SJSA1 (cell line): ENCODE results near the gene TBC1D17. TPM values are rescaled to one million over a fixed set of nuclear protein-coding genes. Genes with fewer than 3 reads are reported as not detected.

Experiments
- DNase-seq, 2 experiments: peaks; one replicate each; pipeline ENCODE4 v3.0.0-alpha.2; 2015 to 2020; ENCODE audit warnings: low spot score in 2 of 2, low read depth in 1 of 2
- H3K27ac ChIP-seq: fragments of 250-450 bp; sonication (Bioruptor Pico); 2 replicates; pipeline ENCODE4 v1.5.1; 2020; ENCODE audit warnings: mild to moderate bottlenecking, moderate library complexity
- H3K27me3 ChIP-seq: fragments of 250-450 bp; sonication (Bioruptor Pico); replicated peaks from 2 replicates; pipeline ENCODE4 v1.5.1; 2020; ENCODE audit warnings: mild to moderate bottlenecking, moderate library complexity
- H3K36me3 ChIP-seq: fragments of 250-450 bp; sonication (Bioruptor Pico); 2 replicates; pipeline ENCODE4 v1.5.1; 2020; ENCODE audit warnings: mild to moderate bottlenecking
- H3K4me1 ChIP-seq: fragments of 250-450 bp; sonication (Bioruptor Pico); replicated peaks from 2 replicates; pipeline ENCODE4 v1.6.1; 2021; ENCODE audit warnings: mild to moderate bottlenecking
- H3K4me3 ChIP-seq: fragments of 250-450 bp; sonication (Bioruptor Pico); 2 replicates; pipeline ENCODE4 v1.5.1; 2020; ENCODE audit warnings: mild to moderate bottlenecking
- H3K9me3 ChIP-seq: fragments of 250-450 bp; sonication (Bioruptor Pico); replicated peaks from 2 replicates; pipeline ENCODE4 v1.5.1; 2020; ENCODE audit warnings: mild to moderate bottlenecking
- total RNA-seq: library from RNA; depleted of rRNA; stranded (reverse); fragments of >200 nt; shearing (Covaris generic); gene quantifications from 2 replicates; pipeline ENCODE4 v1.2.3, GENCODE V29; 2014

The TBC1D17 gene
- total RNA-seq, 1 experiment from 2014 or later: 3.9 TPM

- no peaks in the 10 kb centered on the region for H3K27me3 ChIP-seq
- H3K4me1 ChIP-seq: peaks cover 11% of the 10 kb centered on the region
- no peaks in the 10 kb centered on the region for H3K9me3 ChIP-seq
- no peak overlapping the region for H3K4me3 ChIP-seq
- no peak overlapping the region for H3K27ac ChIP-seq
- DNase-seq: no peak
- no peaks in the 10 kb centered on the region for H3K36me3 ChIP-seq
Observed at GRCh38 chr19:49892716-49893115, 15.2 kb downstream of the TBC1D17 start.

DNA sequence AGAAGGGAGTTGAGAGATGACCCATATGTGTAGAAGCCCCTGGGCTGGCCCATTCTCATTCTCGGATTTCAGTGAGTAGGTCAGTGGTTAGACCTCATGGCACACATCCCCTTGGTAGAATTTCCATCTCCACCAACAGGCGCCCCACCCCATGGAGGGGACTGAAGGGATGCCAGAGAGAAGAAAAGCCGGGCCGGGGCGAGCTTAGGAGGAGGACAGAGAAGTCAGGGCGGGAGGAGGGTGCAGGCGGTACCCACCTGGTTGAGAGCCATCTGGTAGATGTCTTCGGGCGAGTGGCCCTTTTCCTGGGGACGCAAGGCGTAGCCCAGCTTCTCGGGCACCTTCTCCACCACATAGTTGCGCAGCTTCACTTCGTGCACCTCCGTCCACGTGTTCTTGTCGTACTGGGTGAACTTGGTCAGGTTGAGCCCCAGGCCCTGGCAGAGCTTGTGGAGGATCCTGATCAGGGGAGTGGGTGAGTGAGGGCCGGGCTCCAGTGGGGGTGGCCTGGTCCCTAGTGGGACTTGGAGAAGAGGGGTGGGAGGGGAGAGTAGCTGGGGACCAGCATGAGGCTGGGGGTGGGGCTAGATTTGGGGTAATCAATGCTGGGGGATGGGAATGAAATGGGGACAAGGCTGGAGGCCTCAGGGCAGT, 16.6 kb downstream of the TBC1D17 start:
- DNase-seq: no peak
- H3K4me3 ChIP-seq: no peak overlapping the region

DNA sequence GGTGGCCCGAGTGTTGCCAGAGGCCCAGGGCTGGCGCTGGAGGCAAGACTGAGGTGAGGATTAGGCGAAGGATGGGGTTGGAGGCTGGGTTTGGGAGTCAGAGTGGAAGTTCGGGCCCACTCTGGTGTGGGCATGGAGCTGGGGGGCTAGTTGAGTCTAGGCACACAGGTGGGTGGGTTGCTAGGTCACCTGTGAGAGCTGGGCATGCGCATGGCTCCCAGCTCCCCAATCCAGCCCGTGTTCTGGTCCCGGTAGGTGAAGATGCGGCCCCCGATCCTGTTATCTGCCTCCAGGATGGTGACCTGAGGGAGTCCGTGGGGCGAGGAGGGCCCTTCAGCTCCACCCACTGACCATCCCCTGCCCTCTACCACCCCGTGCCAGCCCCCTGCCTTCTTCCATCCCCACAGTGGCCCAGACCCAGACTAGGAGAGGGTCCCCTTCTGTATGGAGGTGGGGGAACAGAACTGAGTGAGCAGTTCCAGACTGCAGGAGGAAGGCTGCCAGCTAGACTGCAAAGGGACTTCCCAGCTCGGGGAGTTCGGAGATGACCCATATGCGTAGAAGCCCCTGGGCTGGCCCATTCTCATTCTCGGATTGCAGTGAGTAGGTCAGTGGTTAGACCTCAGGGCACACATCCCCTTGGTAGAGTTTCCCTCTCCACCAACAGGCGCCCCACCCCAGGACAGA, 17.5 kb downstream of the TBC1D17 start:
- Histone ChIP-seq H3K36me3 (no peaks in the 10 kb centered on the region), H3K27me3 (no peaks in the 10 kb centered on the region), H3K27ac (no peak overlapping the region), H3K4me3 (no peak overlapping the region), H3K4me1 (peaks cover 15% of the 10 kb centered on the region), H3K9me3 (no peaks in the 10 kb centered on the region)
- no peak for DNase-seq

More for the DNA sequence above, 16.6 kb downstream of the TBC1D17 start:
- H3K9me3 ChIP-seq: no peaks in the 10 kb centered on the region
- no peak overlapping the region for H3K27ac ChIP-seq
- H3K4me1 ChIP-seq: peaks cover 15% of the 10 kb centered on the region
- no peaks in the 10 kb centered on the region for H3K36me3 ChIP-seq
- H3K27me3 ChIP-seq: no peaks in the 10 kb centered on the region

- Histone ChIP-seq H3K4me3 (no peak overlapping the region), H3K4me1 (peaks cover 15% of the 10 kb centered on the region), H3K27me3 (no peaks in the 10 kb centered on the region), H3K9me3 (no peaks in the 10 kb centered on the region), H3K27ac (no peak overlapping the region), H3K36me3 (no peaks in the 10 kb centered on the region)
- no peak for DNase-seq
Observed at GRCh38 chr19:49895566-49896297, 18.2 kb downstream of the TBC1D17 start.

DNA sequence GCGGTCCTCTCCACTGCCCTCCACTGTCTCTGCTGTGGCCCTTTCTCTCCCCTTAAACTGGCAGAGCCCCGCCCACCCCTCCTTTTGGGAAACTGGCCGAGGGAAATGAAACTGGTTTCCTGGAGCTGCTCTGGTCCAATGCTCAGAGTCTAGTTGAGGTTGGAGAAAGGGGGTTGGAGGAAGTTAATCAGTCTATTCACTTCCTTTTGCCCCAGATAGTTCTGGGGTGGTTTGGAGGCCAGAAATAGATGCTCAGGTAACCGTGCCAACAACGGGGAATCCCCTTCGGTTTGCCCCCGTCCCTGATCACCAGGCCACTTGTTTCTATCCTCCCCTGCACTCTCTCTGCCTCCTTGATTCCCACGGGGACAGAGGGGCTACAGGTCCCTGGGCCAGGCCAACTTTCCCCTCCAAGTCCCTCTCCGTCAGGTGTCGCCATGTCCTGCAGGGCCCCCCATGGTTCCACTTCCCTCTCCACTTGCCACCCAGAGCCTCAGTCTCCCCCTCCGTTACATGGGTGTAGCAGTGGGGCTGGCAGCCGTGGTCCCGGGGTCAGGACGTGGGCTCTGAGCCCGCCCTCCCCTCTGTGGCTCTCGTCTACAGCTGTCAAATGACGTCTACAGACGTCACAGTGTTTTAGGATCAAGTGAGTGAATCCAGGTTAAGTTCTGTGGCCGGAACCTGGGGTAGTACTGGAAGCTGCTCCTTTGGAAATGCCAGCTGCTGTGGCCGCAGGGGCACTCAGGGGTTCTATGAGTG, 19.5 kb downstream of the TBC1D17 start, which contains the start of gene IL4I1:
Gene IL4I1 (minus strand): TSS at position 25 of the 759 bp plus-strand sequence. CDS start 727 bp downstream, outside the sequence.
- Histone ChIP-seq H3K27ac (peak within 1 kb of the TSS; percentile 17; the same call in 1 of the 2 replicates), H3K9me3 (no peaks in the 10 kb centered on the region), H3K4me3 (no peak within 1 kb of the TSS), H3K4me1 (peaks cover 15% of the 10 kb centered on the region), H3K36me3 (no peaks in the 10 kb centered on the region), H3K27me3 (no peaks in the 10 kb centered on the region)
- no peak for DNase-seq

DNA sequence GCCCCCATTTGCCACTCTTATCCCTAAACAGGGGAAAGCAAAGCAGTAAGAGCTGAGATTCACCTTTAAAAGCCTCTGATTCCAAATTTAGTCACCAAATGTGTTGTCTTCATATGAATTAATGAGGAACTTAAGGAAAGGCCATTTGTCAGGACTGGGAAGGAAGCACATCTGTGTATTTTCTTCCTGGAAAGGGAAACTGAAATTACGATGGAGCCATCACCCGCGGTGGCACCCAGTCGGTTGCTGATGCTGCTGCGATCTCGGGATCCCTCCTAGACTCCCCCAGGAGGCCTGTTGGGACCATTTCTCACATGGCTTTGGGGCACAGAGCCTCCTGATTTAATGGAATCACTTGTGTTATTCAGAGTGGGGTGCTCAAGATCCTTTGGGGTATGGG, 26.6 kb downstream of the TBC1D17 start:
- H3K4me1 ChIP-seq: no peaks in the 10 kb centered on the region
- H3K27me3 ChIP-seq: no peaks in the 10 kb centered on the region
- no peak overlapping the region for H3K4me3 ChIP-seq
- H3K36me3 ChIP-seq: peaks cover 35% of the 10 kb centered on the region
- H3K27ac ChIP-seq: no peak overlapping the region
- no peak for DNase-seq
- no peaks in the 10 kb centered on the region for H3K9me3 ChIP-seq

DNA sequence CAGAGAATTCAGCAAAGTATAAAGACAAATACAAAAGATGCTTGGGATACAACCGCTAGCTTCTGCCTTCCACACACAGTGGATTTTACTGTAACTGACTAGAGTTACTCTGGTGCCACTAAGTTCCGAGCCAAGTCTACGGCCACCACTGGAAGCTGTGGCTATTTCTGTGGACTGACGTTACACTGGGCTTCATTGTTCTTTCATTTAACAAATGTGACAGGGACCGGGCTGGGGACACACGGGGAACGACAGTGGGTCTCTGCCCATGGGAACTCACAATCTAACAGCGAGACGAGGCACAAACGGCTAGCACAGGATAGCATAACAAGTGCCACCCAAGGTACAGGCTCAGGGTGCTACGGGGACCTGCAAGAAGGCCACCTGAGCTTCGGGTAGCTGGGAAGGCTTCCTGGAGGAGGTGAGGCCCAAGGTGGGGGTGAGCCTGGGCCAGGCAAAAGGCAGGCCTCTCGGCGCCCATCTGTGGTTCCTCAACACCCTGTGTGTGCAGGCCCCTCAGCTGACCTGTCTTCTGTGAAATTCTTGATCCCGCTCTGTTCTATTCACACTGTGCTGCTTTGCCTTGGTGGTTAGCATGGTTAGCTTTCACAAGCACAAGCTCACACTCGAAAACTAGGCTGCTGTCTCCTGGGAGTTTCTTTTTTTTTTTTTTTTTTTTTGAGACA, 29.5 kb downstream of the TBC1D17 start:
- DNase-seq: no peak
- Histone ChIP-seq H3K27ac (no peak overlapping the region), H3K27me3 (no peaks in the 10 kb centered on the region), H3K9me3 (no peaks in the 10 kb centered on the region), H3K4me3 (no peak overlapping the region), H3K36me3 (peaks cover 59% of the 10 kb centered on the region), H3K4me1 (no peaks in the 10 kb centered on the region)

GRCh38 chr19:49907745-49908446, 30.4 kb downstream of the TBC1D17 start:
- H3K4me1 ChIP-seq: no peaks in the 10 kb centered on the region
- no peak for DNase-seq
- H3K36me3 ChIP-seq: peaks cover 67% of the 10 kb centered on the region
- H3K9me3 ChIP-seq: no peaks in the 10 kb centered on the region
- no peak overlapping the region for H3K27ac ChIP-seq
- no peak overlapping the region for H3K4me3 ChIP-seq
- no peaks in the 10 kb centered on the region for H3K27me3 ChIP-seq

- Histone ChIP-seq H3K27me3 (no peaks in the 10 kb centered on the region), H3K4me3 (no peak overlapping the region), H3K4me1 (no peaks in the 10 kb centered on the region), H3K27ac (no peak overlapping the region), H3K36me3 (peaks cover 75% of the 10 kb centered on the region), H3K9me3 (no peaks in the 10 kb centered on the region)
- DNase-seq: no peak
Observed at GRCh38 chr19:49908480-49909420, 31.2 kb downstream of the TBC1D17 start.

GRCh38 chr19:49910179-49910578, 32.7 kb downstream of the TBC1D17 start:
- H3K27ac ChIP-seq: no peak overlapping the region
- no peaks in the 10 kb centered on the region for H3K4me1 ChIP-seq
- DNase-seq: no peak
- H3K4me3 ChIP-seq: no peak overlapping the region
- peaks cover 88% of the 10 kb centered on the region for H3K36me3 ChIP-seq
- H3K9me3 ChIP-seq: no peaks in the 10 kb centered on the region
- H3K27me3 ChIP-seq: no peaks in the 10 kb centered on the region

DNA sequence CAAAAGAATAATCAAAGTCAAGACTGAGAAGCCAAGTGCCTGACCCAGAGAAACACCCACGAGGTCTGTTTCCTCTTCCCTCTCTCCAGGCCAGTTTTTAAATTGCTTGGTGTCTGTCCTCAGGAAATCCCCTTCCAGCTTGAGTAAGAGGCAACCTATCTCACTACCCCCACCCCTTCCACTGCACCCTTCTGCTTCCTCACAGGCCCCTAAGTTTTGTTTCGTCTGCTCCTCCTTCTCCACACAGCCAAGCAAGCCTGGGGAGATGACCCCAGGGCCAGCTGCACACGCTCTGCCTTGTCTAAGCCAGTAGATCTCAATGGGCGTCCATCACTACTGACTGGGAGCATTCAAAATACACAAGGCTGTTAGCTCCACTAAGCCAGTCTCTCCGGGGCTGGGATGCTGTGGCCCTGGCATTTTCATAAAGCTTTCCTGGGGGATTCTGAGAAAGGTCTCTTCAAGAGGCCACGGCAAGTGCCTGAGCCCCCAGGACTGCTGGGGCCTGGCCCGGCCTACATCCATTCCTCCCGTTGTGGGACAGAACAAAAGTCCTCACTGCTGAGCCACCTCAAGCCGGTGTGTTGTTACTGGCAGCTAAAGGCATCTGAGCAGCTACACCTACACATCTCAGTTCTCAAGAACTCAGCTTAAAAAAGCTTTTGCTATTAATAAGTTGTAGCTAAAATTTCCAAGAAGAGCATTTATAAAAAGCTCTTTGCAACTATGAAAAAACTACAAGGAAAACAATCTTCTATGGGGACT, 34.1 kb downstream of the TBC1D17 start:
- no peak for DNase-seq
- no peaks in the 10 kb centered on the region for H3K9me3 ChIP-seq
- peaks cover 90% of the 10 kb centered on the region for H3K36me3 ChIP-seq
- no peaks in the 10 kb centered on the region for H3K27me3 ChIP-seq
- no peak overlapping the region for H3K27ac ChIP-seq
- H3K4me3 ChIP-seq: no peak overlapping the region
- H3K4me1 ChIP-seq: no peaks in the 10 kb centered on the region
